ENCODE results near the gene MICAL3. TPM values are rescaled to one million over a fixed set of nuclear protein-coding genes. Genes with fewer than 3 reads are reported as not detected.

Gene MICAL3
- total RNA-seq, 1 experiment from 2014 or later: 47.1 TPM

DNA sequence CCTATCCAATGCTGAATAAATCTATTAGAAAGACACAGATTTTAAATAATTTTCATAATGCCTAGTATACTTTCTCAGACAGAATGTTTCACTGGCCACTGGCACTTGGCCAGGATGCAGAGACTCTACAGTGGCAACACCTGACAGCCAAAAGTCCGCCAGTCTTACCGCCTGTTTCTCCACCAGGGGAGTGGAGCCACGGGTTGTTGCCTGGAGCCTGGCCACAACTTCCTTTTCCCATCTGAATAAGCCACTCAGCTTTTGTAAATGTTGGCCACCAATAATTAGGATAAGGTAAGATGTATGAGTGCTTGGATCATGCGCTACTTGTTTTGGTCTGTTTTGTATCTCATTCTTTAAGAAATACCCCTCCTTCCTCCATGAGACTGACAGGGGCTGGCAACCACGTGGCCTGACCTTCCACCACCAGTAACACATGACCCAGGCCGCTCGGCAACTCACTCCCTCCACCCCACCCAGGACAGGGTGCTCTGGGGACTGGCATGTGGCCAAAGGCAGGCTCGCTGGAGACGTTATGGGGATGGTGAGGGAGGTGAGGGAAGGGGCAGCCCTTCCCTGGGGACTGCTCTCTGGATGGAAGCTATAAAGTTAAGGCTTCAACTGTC lies 157.1 kb downstream of the MICAL3 start:
- TF ChIP-seq POLR2AphosphoS5 (IDR thresholded peaks at IDR 0.05; ENCODE audit: low read depth, low read length) (no peak), SIN3A (IDR thresholded peaks at IDR 0.05; ENCODE audit: borderline replicate concordance, insufficient read depth, low read depth, low read length) (no peak), TCF7L2 (IDR thresholded peaks at IDR 0.05; ENCODE audit: low read depth, low read length) (no peak)
- TF ChIP-seq, protein P1, sequence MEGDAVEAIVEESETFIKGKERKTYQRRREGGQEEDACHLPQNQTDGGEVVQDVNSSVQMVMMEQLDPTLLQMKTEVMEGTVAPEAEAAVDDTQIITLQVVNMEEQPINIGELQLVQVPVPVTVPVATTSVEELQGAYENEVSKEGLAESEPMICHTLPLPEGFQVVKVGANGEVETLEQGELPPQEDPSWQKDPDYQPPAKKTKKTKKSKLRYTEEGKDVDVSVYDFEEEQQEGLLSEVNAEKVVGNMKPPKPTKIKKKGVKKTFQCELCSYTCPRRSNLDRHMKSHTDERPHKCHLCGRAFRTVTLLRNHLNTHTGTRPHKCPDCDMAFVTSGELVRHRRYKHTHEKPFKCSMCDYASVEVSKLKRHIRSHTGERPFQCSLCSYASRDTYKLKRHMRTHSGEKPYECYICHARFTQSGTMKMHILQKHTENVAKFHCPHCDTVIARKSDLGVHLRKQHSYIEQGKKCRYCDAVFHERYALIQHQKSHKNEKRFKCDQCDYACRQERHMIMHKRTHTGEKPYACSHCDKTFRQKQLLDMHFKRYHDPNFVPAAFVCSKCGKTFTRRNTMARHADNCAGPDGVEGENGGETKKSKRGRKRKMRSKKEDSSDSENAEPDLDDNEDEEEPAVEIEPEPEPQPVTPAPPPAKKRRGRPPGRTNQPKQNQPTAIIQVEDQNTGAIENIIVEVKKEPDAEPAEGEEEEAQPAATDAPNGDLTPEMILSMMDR (IDR thresholded peaks at IDR 0.05): no peak
- TF ChIP-seq, protein P2, sequence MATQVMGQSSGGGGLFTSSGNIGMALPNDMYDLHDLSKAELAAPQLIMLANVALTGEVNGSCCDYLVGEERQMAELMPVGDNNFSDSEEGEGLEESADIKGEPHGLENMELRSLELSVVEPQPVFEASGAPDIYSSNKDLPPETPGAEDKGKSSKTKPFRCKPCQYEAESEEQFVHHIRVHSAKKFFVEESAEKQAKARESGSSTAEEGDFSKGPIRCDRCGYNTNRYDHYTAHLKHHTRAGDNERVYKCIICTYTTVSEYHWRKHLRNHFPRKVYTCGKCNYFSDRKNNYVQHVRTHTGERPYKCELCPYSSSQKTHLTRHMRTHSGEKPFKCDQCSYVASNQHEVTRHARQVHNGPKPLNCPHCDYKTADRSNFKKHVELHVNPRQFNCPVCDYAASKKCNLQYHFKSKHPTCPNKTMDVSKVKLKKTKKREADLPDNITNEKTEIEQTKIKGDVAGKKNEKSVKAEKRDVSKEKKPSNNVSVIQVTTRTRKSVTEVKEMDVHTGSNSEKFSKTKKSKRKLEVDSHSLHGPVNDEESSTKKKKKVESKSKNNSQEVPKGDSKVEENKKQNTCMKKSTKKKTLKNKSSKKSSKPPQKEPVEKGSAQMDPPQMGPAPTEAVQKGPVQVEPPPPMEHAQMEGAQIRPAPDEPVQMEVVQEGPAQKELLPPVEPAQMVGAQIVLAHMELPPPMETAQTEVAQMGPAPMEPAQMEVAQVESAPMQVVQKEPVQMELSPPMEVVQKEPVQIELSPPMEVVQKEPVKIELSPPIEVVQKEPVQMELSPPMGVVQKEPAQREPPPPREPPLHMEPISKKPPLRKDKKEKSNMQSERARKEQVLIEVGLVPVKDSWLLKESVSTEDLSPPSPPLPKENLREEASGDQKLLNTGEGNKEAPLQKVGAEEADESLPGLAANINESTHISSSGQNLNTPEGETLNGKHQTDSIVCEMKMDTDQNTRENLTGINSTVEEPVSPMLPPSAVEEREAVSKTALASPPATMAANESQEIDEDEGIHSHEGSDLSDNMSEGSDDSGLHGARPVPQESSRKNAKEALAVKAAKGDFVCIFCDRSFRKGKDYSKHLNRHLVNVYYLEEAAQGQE (IDR thresholded peaks at IDR 0.05; ENCODE audit: insufficient read depth in 1 of 2, low read depth in 2 of 2, low read length in 1 of 2): no peak
- H3K4me1 ChIP-seq (ENCODE audit: control insufficient read depth, insufficient read depth, low read length): no peaks in the 10 kb centered on the region
- H3K4me3 ChIP-seq (ENCODE audit: low read depth in 2 of 2, low read length in 2 of 2): no peak overlapping the region
- ChIA-PET POLR2A (interaction anchor here (0.6 kb wide), 1 partner anchor 129 kb away, joined by 18 read pairs; no protein-coding TSS in a partner anchor), CTCF (no interaction called here)
- ATAC-seq (no peak), DNase-seq (ENCODE audit: low read depth, low spot score) (no peak)
- no peaks in the 10 kb centered on the region for H3K9me3 ChIP-seq (ENCODE audit: control insufficient read depth, insufficient read depth, low read depth, low read length)
- H3K27me3 ChIP-seq (ENCODE audit: control insufficient read depth, insufficient read depth, low read length): no peaks in the 10 kb centered on the region
- intact Hi-C loops (cut with micrococcal nuclease; ENCODE audit: unreplicated experiment) (no loop called here), in situ Hi-C loops (cut with HindIII; ENCODE audit: low pct_unique_long_range_greater_than_20kb, low sequenced_read_pairs) (no loop called here)
- H3K36me3 ChIP-seq (ENCODE audit: control insufficient read depth, insufficient read depth, low read length): no peaks in the 10 kb centered on the region
- H3K27ac ChIP-seq (ENCODE audit: low read length): no peak overlapping the region
- BruUV-seq (replicated peaks): no TSS peak

DNA sequence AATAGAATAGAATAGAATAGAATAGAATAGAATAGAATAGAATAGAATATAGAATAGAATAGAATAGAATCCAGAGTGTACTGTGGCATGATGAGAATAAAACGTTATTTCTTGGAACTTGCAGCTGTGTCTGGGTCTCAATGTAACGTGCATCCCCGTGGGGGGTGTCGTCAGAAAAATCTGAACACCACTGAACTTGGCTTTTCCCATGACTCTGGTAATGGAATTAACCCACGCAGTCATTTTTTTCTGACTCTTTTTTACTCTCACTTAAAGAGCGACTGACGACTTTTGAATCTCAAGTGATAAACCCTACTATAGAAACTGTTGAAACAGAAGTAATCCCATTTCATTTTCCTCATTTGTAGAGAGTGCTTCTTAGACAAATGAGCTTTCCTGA lies 157.7 kb downstream of the MICAL3 start:
- in situ Hi-C loops (cut with HindIII; ENCODE audit: low pct_unique_long_range_greater_than_20kb, low sequenced_read_pairs): no loop called here
- Histone ChIP-seq H3K9me3 (ENCODE audit: control insufficient read depth, insufficient read depth, low read depth, low read length) (no peaks in the 10 kb centered on the region), H3K4me3 (ENCODE audit: low read depth in 2 of 2, low read length in 2 of 2) (no peak overlapping the region), H3K4me1 (ENCODE audit: control insufficient read depth, insufficient read depth, low read length) (no peaks in the 10 kb centered on the region), H3K27ac (ENCODE audit: low read length) (no peak overlapping the region), H3K36me3 (ENCODE audit: control insufficient read depth, insufficient read depth, low read length) (no peaks in the 10 kb centered on the region), H3K27me3 (ENCODE audit: control insufficient read depth, insufficient read depth, low read length) (no peaks in the 10 kb centered on the region)
- CTCF ChIA-PET: no interaction called here
- no peak for ATAC-seq
- POLR2A ChIA-PET: interaction anchor here (0.6 kb wide), 1 partner anchor 129 kb away, joined by 18 read pairs; no protein-coding TSS in a partner anchor
- TF ChIP-seq POLR2AphosphoS5 (IDR thresholded peaks at IDR 0.05; ENCODE audit: low read depth, low read length) (no peak), TCF7L2 (IDR thresholded peaks at IDR 0.05; ENCODE audit: low read depth, low read length) (no peak)
- TF ChIP-seq, protein P2 (IDR thresholded peaks at IDR 0.05; ENCODE audit: insufficient read depth in 1 of 2, low read depth in 2 of 2, low read length in 1 of 2): no peak
- BruUV-seq (replicated peaks): no TSS peak
- no peak for DNase-seq (ENCODE audit: low read depth, low spot score)
- intact Hi-C loops (cut with micrococcal nuclease; ENCODE audit: unreplicated experiment): no loop called here

All from Panc1 (cell line).